PC-3 (cell line): ENCODE measurements around the gene HOXC13.

Source experiments
- EZH2 ChIP-seq: fragments of 300-600 bp; sonication (generic); IDR thresholded peaks from one replicate; pipeline ENCODE4 v1.6.1; 2017; ENCODE audit warnings: antibody characterized with exemption, mild to moderate bottlenecking, low read length; ENCODE audit not compliant: unreplicated experiment
- EZH2phosphoT487 ChIP-seq: fragments of 300-600 bp; sonication (generic); IDR thresholded peaks from 2 replicates; pipeline ENCODE4 v1.6.1; 2018; ENCODE audit warnings: mild to moderate bottlenecking, antibody characterized with exemption, low read length, borderline replicate concordance
- TF ChIP-seq, protein P1 (sequence below): fragments of 300-600 bp; sonication (generic); conservative IDR thresholded peaks from 2 replicates; pipeline ENCODE4 v1.5.1; 2017; ENCODE audit warnings: antibody characterized with exemption, low read depth, mild to moderate bottlenecking, low read length

GRCh38 chr12:53955776-53956250 lies 17.2 kb downstream of the HOXC13 start:
- TF ChIP-seq, protein P1, sequence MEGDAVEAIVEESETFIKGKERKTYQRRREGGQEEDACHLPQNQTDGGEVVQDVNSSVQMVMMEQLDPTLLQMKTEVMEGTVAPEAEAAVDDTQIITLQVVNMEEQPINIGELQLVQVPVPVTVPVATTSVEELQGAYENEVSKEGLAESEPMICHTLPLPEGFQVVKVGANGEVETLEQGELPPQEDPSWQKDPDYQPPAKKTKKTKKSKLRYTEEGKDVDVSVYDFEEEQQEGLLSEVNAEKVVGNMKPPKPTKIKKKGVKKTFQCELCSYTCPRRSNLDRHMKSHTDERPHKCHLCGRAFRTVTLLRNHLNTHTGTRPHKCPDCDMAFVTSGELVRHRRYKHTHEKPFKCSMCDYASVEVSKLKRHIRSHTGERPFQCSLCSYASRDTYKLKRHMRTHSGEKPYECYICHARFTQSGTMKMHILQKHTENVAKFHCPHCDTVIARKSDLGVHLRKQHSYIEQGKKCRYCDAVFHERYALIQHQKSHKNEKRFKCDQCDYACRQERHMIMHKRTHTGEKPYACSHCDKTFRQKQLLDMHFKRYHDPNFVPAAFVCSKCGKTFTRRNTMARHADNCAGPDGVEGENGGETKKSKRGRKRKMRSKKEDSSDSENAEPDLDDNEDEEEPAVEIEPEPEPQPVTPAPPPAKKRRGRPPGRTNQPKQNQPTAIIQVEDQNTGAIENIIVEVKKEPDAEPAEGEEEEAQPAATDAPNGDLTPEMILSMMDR, result no peak
- TF ChIP-seq EZH2phosphoT487, result no peak
- TF ChIP-seq EZH2, result no peak
